Fibroblast of skin of right quadriceps (primary cell): ENCODE data around the gene CDT1.
A peak's percentile ranks its signal among the peaks of the same experiment; 100 is the strongest.
"Not testable (repeated sequence)": the region's sequence is repeated elsewhere in the genome, so short reads cannot be mapped to it uniquely, and the experiment has no call there.

Experiments used
- DNase-seq: peaks from one replicate; pipeline ENCODE4 v3.0.0-alpha.2; 2013

The CDT1 gene

DNA sequence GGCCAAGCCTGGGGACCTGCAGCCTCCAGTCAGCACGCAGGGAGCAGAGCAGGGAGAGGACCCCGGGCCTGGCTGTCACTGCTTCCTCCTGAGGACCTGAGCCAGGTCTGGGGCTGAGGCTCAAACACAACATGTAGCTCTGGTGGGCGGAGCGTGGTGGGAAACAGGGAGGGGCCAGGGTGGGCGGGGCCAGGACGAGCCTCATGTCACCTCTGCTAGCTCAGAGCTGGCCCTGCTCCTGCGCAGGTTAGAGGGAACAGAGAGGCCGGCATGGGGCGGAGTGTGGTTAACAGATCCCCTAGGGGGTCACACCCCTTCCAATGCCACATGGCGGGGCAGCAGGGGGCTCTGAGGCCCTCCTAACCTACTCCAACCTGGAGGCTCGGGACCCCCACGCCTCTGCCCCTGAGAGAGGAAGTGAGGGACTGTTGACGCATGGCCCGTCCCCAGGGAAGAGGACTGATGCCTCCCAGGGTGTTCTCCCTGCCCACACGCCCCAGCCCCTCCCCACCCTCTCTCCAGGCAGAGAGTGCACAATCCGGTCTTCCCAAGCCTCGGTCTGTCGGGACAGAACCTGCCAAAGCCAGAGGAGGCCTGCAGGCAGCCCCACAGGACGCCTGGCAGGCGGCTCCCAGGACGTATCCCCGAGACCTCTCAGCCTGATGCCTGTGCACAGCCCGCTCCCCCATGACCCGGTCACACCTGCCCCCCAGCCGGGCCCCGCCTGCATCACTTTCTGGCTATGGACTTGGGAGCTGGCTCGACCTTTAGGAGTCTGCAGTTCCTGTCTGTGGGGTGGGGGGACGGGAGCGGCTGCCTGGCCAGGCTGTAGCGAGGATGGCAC, 33.8 kb upstream of the CDT1 start:
- no peak for DNase-seq

DNA sequence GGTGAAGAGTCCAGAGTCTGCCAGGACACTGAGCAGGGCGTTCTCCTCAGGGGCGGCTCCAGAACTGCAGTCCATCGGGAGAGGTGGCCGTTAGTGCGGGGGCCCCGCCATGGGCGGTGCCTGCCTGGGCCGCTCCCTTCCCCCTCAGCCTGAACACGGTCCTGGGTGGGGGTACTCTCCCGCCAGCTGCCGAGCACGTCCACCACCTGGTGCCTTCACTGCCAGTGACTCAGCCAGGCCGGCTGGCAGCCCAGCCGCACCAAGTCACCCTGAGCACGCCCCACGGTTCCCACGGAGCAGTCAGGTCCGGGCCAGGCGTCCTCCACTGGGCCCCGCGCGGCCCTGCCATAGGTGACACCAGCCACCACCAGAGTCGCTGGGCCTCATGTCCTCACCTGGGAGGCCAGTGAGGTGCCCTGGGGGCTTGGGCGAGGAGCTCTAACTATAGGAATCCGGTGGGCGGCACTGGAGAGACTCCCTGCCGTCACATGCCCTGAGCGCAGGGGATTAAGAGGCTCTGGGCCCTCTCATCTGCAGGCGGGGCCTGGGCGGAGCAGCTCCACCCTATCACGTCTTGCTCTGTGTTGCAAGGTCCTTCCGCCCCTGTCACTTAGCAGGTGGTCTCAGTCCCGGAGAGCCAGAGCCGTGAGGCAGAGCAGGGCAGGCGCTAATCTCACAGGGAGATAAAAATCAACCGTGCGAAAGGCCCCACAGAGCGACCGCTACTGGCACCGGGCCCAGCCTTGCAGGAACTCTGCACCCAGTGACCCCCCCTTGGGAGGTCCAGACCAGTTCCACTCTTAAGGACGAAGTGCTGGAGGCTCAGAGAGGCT, 32.9 kb upstream of the CDT1 start:
- DNase-seq: peak; percentile 75

DNA sequence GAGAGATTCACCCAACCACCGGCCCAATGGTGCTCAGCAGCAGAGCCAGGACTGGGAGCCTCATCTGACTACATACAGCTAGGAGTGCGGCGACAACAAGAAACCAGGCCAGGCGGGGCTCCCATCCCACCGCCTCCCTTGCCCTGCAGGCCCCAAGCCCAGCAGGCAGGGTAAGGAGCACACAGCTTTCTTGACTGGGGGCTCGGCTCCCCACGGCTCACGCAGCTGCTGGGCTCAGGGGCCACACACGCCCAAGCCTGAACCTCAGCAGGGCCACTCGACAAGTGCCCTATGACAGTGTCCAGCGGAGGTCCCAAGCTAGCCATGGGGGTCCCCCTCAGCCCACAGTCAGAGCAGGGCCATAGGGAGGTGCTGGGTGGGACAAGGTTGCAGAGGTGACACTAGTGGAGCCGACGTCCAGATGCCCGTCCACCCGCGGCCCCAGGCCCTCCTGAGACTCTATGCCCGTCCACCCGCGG, 32.3 kb upstream of the CDT1 start:
- DNase-seq: no peak

DNA sequence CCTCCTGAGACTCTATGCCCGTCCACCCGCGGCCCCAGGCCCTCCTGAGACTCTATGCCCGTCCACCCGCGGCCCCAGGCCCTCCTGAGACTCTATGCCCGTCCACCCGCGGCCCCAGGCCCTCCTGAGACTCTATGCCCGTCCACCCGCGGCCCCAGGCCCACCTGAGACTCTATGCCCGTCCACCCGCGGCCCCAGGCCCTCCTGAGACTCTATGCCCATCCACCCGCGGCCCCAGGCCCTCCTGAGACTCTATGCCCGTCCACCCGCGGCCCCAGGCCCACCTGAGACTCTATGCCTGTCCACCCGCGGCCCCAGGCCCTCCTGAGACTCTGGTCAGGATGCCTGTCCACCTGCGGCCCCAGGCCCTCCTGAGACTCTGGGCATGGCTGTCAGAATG, 31.8 kb upstream of the CDT1 start:
- not testable (repeated sequence) for DNase-seq

DNA sequence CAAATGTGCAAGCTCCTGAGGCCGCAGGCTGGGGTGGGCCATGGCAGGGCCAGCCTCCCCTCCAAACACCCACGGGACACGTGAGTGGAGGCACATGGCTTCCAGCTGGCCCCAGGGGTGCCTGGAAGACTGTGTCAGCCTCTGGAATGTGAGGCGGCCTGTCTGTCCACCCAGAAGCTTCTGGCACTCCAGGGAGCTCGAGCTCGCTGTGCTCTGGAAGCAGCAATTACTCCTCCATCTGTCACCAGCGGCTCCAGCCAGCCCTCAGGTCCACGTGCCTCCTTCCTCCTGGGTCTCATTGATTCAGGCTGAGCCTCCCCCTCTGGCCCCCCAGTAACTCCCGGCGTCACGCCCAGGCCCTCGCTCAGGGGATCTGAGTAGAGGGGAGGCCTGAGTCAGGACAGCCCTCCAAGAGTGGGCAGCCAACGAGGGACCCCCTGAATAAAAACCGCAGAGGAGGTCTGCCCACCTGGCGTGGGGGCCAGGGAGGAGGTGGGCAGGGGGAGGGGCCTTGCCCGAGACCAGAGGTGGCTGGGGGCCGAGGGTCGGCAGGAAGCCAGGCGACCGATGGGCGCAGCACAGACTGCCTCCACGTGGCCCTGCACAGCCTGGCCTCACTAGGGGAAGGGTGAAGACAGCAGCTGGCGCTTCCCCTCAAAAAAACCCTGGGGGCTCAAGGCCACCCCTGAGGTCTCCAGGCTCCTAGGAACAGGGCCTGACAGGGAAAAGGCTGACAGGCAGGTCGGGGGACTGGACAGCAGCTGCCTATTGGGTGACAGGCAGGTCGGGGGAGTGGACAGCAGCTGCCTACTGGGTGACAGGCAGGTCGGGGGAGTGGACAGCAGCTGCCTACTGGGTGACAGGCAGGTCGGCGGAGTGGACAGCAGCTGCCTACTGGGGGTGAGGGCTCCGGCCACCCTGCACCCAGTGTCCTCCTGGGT, 30.4 kb upstream of the CDT1 start:
- DNase-seq: peak; percentile 93

DNA sequence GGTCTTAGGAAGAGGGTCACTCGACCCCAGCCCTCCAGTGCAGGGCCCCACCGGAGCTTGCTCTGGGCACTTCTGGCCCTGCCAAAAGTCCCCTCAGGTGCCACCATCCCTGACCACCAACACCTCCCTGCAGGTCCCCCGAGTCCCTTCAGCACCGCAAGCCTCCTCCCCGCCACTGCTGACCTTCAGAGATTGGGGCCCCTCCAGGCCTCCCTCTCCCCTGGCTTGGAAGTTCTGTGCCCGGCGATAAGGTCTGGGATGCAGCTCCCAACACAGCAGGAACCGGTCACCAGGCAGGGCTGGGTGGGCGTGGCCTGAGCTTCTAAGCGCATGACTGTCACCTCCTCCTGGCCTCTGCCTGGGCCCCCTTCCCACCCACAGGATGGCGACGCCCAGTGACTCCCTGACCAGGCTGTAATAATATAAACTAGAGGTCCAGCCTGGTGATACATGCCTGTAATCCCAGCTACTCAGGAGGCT, 29.7 kb upstream of the CDT1 start:
- DNase-seq: peak; percentile 52

DNA sequence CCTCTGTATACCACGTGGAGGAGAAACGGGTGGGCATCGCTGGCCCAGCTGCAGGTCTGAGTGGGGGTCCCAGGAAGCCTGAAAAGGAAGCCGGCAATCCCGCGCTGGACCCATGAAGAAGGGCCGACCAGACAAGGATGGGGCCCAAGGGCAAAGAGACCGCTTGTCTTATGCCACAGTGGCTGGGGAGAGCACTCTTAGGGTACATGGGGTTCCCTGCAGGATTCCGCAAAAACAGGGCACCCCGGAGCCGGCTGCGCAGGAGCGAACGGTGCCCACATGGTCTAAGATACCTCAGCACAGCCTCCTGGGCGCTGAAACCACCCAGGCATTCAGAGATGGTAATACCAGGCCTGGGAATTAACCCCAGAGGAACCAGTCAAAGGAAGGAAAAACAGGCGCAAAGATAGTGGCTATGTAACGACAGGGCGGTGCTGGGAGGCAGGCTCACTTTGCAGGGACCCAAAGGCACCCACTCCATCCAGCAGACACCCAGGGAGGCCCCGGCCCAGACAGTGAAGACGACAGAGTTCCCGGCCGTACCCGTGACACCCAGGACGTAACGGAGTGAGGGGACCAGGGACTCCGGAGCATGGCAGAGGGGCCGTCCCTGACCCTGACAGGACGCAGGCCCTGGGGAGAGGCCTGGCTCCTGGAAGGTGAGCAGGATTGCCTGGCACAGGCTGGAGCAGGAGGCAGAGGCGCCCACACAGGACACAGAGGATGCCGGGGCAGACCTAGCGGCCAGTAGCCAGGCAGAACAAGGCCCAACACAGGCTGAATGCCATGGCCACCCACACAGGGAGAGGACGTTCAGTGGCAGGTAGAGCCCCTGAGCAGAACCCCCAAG, 28.8 kb upstream of the CDT1 start:
- DNase-seq: no peak

DNA sequence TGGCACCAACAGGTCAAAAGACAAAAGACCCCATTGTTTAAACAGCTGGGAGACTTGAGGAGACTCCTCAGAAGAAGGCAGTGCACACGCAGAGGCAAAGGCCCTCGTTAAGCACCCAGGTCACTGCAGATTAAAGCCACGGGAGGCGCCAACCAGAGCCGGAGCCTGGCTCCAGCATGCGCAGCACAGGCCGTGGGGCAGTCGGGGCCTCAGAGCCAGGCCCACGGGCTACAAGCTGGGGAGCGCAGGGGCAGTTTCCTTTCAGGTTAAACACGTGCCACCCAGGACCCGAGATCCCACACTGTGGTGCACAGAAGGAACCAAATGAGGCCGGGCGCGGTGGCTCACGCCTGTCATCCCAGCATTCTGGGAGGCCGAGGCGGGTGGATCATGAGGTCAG, 27.8 kb upstream of the CDT1 start:
- no peak for DNase-seq

DNA sequence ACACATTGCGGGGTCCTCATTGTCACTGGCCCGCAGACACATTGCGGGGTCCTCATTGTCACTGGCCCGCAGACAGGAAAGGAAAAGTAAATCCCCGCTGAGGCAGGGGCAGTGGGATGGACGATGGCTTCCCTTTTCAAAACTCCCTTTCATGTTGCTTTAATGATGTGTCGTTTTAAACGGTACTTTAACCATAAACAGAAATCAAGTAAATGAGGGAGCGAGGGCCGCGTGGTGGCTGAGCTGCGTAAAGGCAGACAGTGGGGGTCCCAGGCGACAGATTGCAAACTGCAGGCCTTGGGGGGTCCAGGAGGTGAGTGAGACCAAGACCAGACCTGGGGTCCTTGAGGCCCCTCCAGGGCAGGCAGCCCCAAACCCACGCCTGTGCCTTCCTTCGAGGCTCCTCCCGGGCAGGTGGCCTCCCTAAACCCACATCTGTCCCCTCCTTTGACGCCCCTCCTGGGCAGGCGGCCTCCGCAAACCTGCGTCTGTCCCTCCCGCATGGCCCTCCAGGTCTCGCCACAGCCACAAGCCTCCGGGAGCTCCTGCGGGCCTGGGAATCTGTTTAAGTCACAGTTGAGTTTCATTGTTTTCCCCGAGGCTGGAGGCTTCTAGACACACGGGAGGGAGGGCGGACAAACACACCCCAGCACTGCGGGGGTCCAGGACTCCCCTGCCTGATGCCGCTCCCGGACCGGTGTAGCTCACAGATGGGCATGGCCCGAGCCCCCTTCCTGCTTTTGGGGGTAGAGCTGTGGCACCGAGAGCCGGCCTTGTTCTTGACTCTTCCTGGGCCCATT, 25.9 kb upstream of the CDT1 start:
- no peak for DNase-seq

DNA sequence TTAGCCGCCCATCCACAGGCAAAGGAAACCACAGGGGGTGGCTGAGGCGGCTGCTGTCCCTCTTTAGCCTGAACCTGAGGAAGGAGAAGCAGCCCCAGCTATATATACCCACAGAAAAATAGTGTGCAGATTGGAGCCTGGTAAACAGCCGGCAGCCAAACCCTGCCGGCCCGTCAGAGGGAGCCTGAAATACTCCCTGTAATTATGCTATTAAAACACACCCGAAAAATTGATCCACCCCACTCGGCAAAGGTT, 25.4 kb upstream of the CDT1 start:
- DNase-seq: no peak

DNA sequence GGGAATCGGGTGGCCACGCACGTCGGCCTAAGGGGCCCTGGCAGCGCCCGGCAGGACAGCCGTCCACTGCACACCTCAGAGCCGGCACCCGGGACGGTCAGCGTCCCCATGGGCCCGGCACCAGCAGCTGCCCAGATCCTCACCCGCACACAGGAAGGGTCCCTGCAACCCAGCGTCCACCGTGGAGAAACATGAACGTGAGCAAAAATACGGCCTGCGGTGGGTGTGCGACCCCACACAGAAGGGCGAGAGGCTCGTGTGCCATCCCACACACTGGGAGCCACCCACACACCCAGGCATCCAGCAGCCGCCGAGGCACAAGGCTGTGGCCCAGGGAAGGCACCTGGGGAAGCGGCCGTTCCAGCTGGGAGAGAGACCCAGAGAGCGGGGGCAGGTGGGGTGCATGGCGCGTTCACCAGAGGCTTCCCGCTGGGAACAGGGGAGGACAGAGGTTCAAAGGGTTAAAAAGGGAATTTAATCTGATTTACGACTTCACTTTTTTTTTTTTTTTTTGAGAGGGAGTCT, 25.0 kb upstream of the CDT1 start:
- DNase-seq: no peak

DNA sequence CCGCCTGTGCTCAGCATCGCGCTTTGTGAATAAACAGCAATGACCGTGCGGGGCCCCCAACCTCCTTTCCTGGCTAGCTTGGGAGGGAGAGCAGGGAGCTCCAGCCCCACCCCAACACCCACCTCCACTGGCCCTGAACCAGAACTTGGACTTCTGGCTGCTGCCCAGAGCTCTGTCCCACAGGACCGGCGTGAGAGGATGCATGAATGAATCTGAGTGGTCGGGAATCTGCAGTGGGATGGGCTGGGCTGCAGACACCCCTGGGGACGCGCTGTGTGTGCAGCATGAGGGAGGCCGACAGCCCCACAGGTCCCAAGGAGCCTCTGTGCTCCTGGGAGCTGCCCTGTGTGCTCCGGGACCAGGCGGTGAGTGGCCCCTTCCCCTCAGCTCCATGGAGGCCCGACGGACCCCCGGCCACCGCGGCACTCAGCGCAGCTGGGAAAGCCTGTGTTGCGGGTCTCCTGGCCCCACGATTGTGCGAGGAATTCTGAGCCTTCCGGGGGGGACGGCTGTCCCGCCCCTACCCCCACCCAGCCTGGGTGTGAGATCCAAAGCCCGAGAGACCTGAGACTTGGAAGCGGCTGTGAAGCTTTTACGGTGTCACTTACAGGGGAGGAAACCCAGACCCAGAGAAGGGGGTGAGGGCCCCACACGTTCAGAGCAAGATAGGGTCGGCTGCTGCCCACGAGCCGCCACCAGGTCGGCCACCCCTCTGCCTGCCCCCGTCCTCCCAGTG, 24.0 kb upstream of the CDT1 start:
- DNase-seq: no peak

DNA sequence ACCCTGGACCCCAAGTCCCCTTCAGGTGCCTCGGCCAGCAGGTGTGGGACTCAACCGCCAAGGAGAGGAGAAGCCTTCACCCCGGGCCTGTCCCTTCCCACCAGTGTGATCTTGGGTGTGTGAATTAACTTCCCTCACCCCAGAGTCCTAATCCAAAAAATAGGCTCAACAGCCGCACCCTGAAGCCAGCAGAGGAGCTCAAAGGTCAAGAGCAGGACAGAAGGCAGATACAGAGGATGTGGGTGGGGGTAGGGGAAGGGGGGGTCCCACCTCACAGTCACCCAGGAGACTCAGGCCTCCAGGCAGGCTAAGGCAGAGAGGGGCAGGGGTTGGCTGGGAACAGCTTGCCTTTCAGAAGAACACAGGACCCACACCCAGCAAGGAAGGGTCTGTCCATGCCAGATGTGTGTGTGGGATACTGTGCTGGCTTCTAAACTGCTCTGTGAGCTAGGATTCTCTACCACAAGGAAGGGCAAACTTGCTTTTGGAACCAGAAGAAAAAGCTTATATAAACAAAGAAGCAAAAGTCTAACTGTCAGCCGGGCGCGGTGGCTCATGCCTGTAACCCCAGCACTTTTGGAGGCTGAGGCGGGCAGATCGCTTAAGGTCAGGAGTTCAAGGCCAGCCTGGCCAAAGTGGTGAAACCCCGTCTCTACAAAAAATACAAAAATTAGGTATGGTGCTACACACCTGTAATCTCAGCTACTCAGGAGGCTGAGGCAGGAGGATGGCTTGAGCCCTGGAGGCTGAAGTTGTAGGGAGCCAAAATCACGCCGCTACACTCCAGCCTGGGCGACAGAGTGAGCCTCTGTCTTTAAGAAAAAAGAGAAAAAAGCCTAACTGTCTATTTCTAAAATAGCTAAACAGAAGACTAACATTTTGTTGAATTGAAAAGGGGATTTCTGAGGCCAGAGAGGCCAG, 23.2 kb upstream of the CDT1 start:
- DNase-seq: no peak

DNA sequence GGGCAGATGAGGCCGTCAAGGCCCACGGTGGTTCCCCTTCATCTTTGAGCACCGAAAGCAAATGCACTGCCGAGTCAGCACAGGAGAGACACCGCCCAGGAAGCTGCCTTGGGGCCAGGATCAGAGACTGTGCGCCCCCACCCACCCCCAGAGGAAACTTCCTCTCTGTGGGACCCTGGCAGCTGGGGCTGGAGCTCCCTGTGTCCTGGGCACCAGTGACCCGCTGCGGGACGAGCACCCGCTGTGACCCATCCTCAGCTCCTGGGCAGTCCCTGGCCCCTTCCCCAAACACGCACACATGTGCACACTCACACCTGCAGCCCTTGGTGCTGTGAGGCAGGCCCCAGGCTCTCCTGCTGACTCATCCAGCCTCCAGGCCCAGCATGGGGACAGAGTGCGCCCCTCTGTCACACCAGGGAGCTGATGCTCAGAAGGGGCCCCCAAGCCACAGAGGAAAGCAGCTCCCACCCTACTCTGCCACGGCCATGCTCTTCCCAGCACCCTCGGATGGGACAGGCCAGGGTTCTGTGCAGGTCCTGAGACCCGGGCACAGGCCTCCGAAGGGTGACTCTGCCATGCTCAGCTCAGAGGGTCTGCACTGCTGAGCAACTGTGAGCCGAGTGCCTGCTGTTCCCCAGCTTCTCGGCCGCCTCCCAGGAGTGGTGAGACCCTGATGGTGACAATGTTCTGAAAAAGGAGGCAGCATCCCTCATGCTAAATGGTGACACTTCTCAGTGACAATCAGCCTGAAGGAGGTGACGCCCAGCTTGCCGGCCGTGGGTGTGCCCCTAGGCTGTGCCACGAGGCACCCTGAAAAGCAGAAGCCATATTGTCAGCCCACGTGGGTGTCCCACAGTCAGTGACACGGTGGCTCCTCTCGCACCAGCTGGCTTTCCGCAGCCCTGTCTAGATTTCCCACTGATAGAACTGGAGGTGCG, 22.2 kb upstream of the CDT1 start:
- DNase-seq: no peak

DNA sequence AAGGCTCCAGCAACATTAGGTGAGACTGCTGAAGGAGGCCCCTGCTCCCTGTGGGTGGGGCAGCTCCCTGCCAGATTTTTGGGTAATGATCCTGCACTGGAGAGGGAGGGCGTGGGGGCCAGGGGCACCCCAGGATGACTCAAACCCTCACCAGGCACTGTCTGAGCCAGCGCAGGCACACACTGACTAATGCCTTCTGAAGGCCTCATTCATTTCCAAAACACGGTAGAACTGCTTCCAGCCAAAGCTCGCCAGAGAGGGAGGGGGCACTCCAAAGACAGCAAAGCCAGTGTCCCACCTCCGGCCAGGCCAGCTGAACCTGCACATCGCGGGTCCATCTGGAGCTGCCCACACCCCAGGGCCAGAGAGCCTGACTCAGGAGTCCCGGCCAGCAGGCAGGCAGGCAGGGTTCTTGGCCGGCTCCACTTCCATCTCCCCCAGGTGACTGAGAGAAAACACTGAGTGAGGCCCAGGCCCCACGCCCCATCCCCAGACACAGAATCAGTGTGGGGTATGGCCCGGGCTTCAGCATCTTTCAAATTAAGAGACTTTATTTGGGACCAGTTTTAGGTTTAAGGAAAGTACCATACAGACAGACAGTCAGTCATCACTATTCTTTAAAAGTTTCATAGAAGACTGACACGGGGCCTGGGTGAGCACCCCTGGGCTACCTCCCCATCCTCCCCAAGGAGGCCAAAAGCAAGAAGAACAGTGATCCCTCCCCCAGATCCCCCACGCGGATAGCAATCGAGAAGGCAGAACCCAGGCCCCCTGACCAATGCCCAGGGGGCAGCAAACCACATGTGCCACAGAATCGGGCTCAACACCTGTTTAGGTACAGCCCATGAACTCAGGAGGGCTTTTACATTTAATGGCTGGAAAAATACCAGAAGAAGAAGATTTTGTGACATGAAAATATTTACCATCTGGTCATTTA, 20.9 kb upstream of the CDT1 start:
- DNase-seq: peak; percentile 69

DNA sequence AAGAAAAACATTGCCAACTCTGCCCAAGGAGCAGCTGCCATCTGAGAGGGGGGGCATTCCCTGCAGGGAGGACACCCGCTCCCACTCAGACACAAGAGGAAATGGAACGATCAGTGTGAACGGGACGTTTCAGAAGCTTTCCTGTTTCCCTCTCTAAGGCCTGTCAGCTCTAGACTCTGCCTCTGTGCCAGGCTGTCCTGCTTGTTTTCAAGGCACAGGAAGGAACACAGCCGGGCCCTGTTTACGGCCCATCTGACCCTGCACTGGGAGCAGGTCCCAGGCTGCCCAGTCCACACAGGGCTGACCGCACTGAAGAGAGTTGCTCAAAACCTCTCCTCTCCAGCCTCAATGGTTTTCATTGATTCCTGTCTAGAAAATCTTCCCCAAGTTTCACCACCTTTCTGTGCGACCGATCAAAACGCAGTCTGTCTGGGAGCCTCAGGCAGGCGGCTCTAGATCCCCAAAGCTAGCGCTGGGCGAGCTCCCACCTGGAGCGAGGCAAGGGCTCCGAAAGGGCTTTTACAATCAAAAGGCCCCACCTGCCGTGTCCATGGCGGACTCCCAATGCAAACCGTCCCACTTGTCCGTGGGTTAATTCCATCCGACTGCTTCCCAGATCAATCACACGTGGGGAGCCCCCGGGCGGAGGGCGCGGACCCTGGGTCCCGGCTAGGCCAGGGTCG, 20.1 kb upstream of the CDT1 start:
- DNase-seq: no peak
